Peyer's patch (tissue), 4 donors: ENCODE measurements around the gene OR6J1. TPM values are rescaled to one million over a fixed set of nuclear protein-coding genes. Genes with fewer than 3 reads are reported as not detected.
A peak's percentile ranks its signal among the peaks of the same experiment; 100 is the strongest.

Experiments used
- DNase-seq, 3 donors: peaks; one replicate each; pipeline ENCODE4 v3.0.0-alpha.2; 2017 to 2019
- H3K27ac ChIP-seq, 4 donors: fragments of 200-600 bp; sonication (generic); one replicate each; pipeline ENCODE4 v1.5.1; 2016 to 2019
- H3K27me3 ChIP-seq, 2 donors: fragments of 200-600 bp; sonication (generic); one replicate each; pipeline ENCODE4 v1.5.1; 2019
- H3K36me3 ChIP-seq, 3 donors: fragments of 200-600 bp; sonication (generic); one replicate each; pipeline ENCODE4 v1.5.1; 2016 to 2019
- H3K4me1 ChIP-seq, 4 donors: fragments of 200-600 bp; sonication (generic); one replicate each; pipeline ENCODE4 v1.5.1; 2016 to 2019
- H3K4me3 ChIP-seq, 4 donors: fragments of 200-600 bp; sonication (generic); 1 replicate in 3 of 4; 2 replicates in 1 of 4; pipeline ENCODE4 v1.5.1; 2016 to 2019; ENCODE audit warnings: mild to moderate bottlenecking in 1 of 4
- H3K9me3 ChIP-seq, 4 donors: fragments of 200-600 bp; sonication (generic); one replicate each; pipeline ENCODE4 v1.5.1; 2016 to 2019; ENCODE audit warnings: mild to moderate bottlenecking in 1 of 4
- POLR2A ChIP-seq, 2 donors: fragments of 450-650 bp; IDR thresholded peaks; one replicate each; pipeline ENCODE4 v1.5.1; 2017; ENCODE audit warnings: antibody characterized with exemption in 2 of 2, mild to moderate bottlenecking in 2 of 2, moderate library complexity in 2 of 2
- total RNA-seq, 4 donors: library from RNA; depleted of rRNA; stranded (reverse); fragments of >200 nt; gene quantifications; one replicate each; pipeline ENCODE4 v1.1.0, GENCODE V29; 2016
- TF ChIP-seq, protein P1 (sequence below), 6 experiments: fragments of 450-650 bp in 4 of 6; fragments of 200-600 bp in 2 of 6; sonication (generic) in 1 of 6; IDR thresholded peaks; one replicate each; pipeline ENCODE4 v1.5.1; 2017 to 2019; ENCODE audit warnings: antibody characterized with exemption in 6 of 6, mild to moderate bottlenecking in 3 of 6, moderate library complexity in 1 of 6

The OR6J1 gene
- total RNA-seq, 4 donors from 2014 or later = 0.18 TPM; not detected in 3

DNA sequence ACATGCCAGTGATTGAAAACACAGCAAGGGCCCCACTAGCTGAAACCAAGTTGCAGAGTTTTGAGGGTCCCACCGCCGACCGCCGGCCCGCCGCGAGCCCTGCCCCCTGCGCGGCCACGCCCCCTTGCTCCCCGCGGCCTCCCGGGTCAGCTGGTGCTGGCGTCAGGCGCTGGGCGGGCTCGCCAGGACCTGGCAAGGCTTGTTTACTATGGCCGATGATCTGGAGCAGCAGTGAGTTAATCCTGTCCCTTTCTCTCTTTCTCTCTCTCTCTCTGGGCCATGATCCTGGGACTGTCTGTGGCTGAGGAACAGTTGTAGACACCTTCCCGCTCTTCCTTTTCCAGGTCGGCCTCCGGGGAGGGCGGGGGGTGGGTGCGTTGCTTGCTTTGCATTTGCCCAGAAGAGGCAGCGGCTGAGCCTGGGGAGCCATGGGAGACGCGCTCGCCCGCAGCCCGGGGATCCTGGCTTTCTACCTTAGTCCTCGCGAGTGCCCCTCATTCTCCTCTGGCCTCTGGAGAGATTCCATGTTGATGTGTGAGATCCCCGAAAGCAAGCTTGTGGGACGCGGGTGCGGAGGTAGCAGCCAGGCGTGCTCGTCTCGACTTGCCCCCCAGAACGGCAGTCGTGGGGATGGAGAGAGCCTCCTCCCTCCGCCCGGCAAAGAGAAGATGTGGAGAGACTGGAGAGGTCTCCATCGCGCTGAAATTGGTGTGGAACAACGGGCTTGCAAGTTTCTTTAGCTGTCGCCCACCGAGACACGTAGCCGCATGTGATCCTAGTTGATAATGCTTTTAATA is 45.9 kb downstream of the OR6J1 start, which contains the start of gene ABHD4:
Gene ABHD4, plus strand, starts transcription at position 202 of the 797 bp plus-strand sequence. Its CDS starts 7 bp downstream, at position 209.
- Histone ChIP-seq H3K4me3 (peak within 1 kb of the TSS; percentile 59 to 91 (median 78)), H3K4me1 (peaks cover 0 to 10% (median 2%) of the 10 kb centered on the region in 4 donors), H3K27me3 (no peaks in the 10 kb centered on the region), H3K36me3 (peaks cover 0 to 17% (median 0%) of the 10 kb centered on the region in 3 donors), H3K27ac (peak within 1 kb of the TSS; percentile 76 to 90 (median 86)), H3K9me3 (no peaks in the 10 kb centered on the region)
- DNase-seq = peak; percentile 84 to 93 (median 90)
- TF ChIP-seq POLR2A (IDR thresholded peaks at IDR 0.05) = peak; percentile 67 to 89
- TF ChIP-seq, protein P1, sequence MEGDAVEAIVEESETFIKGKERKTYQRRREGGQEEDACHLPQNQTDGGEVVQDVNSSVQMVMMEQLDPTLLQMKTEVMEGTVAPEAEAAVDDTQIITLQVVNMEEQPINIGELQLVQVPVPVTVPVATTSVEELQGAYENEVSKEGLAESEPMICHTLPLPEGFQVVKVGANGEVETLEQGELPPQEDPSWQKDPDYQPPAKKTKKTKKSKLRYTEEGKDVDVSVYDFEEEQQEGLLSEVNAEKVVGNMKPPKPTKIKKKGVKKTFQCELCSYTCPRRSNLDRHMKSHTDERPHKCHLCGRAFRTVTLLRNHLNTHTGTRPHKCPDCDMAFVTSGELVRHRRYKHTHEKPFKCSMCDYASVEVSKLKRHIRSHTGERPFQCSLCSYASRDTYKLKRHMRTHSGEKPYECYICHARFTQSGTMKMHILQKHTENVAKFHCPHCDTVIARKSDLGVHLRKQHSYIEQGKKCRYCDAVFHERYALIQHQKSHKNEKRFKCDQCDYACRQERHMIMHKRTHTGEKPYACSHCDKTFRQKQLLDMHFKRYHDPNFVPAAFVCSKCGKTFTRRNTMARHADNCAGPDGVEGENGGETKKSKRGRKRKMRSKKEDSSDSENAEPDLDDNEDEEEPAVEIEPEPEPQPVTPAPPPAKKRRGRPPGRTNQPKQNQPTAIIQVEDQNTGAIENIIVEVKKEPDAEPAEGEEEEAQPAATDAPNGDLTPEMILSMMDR (IDR thresholded peaks at IDR 0.05) = peak in 1 of 6 experiments; percentile 5

DNA sequence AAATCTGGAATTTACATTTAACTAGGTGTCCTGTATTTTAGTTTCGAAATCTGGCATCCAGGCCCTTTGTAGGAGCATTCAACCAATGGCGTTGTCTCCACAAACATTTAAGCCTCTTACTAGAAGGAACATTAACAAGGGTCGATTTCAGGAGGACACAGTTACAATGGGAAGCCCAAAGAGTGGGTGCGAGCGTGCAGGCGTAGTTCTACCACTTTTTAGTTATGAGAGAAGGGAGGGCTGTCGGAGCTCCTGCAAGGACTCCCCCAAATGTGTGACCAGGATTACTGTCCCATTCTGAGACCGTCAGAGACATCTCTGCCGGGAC is 46.4 kb downstream of the OR6J1 start:
- H3K27ac ChIP-seq = peak overlapping the region; percentile 76 to 90 (median 86)
- peak overlapping the region; percentile 59 to 91 (median 78) for H3K4me3 ChIP-seq
- H3K36me3 ChIP-seq = peaks cover 0 to 12% (median 0%) of the 10 kb centered on the region in 3 donors
- no peak for TF ChIP-seq POLR2A (IDR thresholded peaks at IDR 0.05)
- TF ChIP-seq, protein P1 (IDR thresholded peaks at IDR 0.05) = no peak
- no peaks in the 10 kb centered on the region for H3K9me3 ChIP-seq
- H3K4me1 ChIP-seq = peaks cover 0 to 10% (median 2%) of the 10 kb centered on the region in 4 donors
- DNase-seq = peak in 1 of 3 donors; percentile 60
- H3K27me3 ChIP-seq = no peaks in the 10 kb centered on the region

DNA sequence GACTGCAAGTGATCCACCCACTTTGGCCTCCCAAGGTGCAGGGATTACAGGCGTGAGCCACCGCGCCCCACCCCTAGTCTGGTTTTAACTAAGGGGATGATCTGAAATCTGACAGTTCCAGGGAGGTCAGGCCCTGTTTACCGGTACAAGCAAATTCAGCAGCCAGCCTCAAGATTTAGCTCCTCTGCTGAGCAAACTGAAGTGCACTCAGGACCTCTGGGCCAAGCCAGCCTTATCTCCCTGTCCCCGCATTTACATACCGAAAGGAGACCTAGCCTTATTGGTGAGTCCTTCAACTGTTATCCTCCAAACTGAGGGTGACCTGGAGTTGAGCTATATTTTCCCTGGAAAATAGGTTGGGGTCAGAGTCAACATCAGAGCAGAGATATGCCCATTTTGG is 46.9 kb downstream of the OR6J1 start:
- TF ChIP-seq, protein P1 (IDR thresholded peaks at IDR 0.05) = no peak
- no peak for TF ChIP-seq POLR2A (IDR thresholded peaks at IDR 0.05)
- Histone ChIP-seq H3K27ac (peak overlapping the region in 1 of 4 donors; percentile 90), H3K4me1 (peaks cover 0 to 10% (median 2%) of the 10 kb centered on the region in 4 donors), H3K27me3 (no peaks in the 10 kb centered on the region), H3K4me3 (peak overlapping the region in 1 of 4 donors; percentile 91), H3K36me3 (peaks cover 0 to 7% (median 0%) of the 10 kb centered on the region in 3 donors), H3K9me3 (no peaks in the 10 kb centered on the region)
- DNase-seq = no peak

DNA sequence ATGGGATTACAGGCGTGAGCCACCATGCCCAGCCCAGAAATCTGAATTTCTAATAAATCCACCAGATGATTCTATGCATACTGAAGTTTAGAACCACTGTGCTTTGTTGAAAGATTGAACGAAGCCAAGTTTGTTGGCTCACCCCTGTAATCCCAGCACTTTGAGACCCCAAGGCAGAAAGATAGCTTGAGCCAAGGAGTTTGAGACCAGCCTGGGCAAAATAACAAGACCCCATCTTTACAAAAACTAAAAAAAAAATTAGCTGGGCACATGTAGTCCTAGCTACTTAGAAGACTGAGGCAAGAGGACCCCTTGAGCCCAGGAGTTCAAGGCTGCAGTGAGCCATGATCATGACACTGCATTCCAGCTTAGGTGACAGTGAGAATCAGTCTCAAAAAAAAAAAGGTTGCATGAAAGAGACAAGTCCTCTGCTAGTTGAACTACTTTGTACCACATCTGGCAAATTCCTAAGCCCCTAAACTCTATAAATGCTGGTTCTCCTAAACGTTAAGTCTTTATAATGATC is 47.7 kb downstream of the OR6J1 start:
- H3K27me3 ChIP-seq = no peaks in the 10 kb centered on the region
- no peak overlapping the region for H3K4me3 ChIP-seq
- DNase-seq = no peak
- no peak overlapping the region for H3K27ac ChIP-seq
- peaks cover 0 to 10% (median 2%) of the 10 kb centered on the region in 4 donors for H3K4me1 ChIP-seq
- no peaks in the 10 kb centered on the region for H3K9me3 ChIP-seq
- no peak for TF ChIP-seq POLR2A (IDR thresholded peaks at IDR 0.05)
- TF ChIP-seq, protein P1 (IDR thresholded peaks at IDR 0.05) = no peak
- H3K36me3 ChIP-seq = no peaks in the 10 kb centered on the region

DNA sequence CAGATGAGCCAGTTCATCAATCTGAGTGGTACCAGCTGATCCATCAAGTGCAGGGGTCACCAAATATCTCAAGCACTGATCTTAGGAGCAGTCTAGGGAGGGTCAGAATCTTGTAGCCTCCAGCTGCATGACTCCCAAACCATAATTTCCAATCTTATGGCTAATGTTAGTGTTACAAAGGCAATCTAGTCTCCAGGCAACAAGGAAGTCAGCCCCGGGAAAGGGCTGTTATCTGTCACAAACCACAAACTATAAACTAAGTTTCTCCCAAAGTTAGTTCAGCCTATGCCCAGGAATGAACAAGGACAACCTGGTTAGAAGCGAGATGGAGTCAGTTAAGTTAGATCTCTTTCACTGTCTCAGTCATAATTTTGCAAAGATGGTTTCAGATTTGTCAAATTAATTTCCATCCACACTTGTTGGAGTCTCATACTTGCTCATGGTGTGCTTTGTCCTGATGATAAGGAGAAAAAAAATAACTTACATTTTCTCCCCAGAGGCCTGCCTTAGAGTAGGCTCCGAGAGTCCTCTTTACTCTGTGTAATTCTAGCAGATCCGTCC is 49.9 kb downstream of the OR6J1 start:
- Histone ChIP-seq H3K27ac (no peak overlapping the region), H3K36me3 (no peaks in the 10 kb centered on the region), H3K4me3 (no peak overlapping the region), H3K27me3 (no peaks in the 10 kb centered on the region), H3K4me1 (peaks cover 0 to 13% (median 4%) of the 10 kb centered on the region in 4 donors), H3K9me3 (no peaks in the 10 kb centered on the region)
- no peak for DNase-seq
- TF ChIP-seq POLR2A (IDR thresholded peaks at IDR 0.05) = no peak
- TF ChIP-seq, protein P1 (IDR thresholded peaks at IDR 0.05) = no peak
